ENCODE results near the gene CBY3. TPM values are rescaled to one million over a fixed set of nuclear protein-coding genes. Genes with fewer than 3 reads are reported as not detected.
A peak's percentile ranks its signal among the peaks of the same experiment; 100 is the strongest.
"Not testable (repeated sequence)": the region's sequence is repeated elsewhere in the genome, so short reads cannot be mapped to it uniquely, and the experiment has no call there.

Gene CBY3
- total RNA-seq, 1 donor from 2014 or later, result 1.0 TPM

DNA sequence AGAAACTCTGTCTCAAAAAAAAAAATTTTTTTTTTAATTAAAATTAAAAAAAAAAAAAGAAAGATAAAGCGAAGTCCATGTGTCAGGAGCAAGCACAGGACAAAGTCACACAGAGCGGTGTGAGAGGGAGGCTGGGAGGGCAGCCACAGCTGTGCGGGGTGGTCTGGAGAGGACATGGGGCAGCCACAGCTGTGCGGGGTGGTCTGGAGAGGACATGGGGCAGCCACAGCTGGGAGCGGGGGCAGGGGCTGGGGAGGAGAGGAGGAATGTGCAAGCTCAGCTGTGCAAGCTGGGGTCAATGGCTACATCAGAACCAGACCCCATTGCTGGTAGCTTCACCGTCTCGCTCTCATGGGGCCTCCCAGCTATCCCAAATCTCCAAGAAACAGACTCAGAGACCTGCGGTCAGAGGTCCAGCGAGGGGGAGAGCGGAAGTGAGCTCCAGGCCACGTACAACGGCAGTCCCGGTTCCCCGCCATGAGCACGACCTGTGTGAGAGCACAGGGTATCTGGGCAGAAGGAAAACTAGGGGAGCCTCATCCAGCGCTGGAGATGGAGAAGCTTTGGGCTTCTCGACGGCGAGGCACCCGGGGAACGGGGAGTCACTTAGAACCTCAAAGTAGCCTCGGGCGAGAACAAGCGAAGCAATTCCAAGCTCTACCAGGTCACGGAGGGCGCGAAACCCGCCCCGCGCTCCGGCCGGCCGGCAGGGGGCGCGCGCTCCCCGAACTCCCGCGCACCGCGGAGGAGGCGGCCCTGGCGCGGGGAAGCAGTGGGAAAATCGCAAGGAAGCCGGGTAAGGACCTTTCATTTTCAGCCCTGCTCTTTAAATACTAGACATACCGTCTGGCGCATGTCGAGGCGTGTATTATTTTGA lies 23.3 kb downstream of the CBY3 start:
- H3K4me3 Mint-ChIP-seq, result peak overlapping the region; percentile 82

DNA sequence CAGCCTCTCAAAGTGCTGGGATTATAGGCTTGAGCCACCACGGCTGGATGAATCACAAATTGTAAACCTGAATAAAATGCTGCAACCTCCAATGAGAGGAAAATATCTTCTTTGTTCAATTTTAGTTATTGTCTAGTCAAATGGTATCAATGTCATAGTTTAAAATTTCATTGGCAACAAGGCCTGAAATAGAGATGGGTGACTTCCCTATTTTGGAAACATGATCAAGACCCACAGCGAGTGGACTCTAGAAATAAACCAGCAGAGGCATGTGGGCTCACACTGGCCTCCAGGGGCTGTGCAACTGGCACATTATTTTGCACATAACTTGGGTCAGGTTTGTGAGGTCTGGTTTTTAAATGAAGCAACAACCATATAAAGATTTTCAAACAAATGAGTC lies 27.7 kb downstream of the CBY3 start:
- DNase-seq (ENCODE audit: low spot score); H3K9me3 Mint-ChIP-seq: not testable (repeated sequence)

More for the DNA sequence above, 23.3 kb downstream of the CBY3 start:
- not testable (repeated sequence) for DNase-seq (ENCODE audit: low spot score); H3K27me3 Mint-ChIP-seq (ENCODE audit: insufficient read depth); H3K36me3 Mint-ChIP-seq (ENCODE audit: low read depth); H3K9me3 Mint-ChIP-seq; H3K27ac Mint-ChIP-seq; H3K4me1 Mint-ChIP-seq (ENCODE audit: low read depth)
- intact Hi-C loops (cut with micrococcal nuclease), result loop anchor here (2.0 kb wide), 1 partner anchor 41 kb away; the partner anchor contains the start of gene CANX

DNA sequence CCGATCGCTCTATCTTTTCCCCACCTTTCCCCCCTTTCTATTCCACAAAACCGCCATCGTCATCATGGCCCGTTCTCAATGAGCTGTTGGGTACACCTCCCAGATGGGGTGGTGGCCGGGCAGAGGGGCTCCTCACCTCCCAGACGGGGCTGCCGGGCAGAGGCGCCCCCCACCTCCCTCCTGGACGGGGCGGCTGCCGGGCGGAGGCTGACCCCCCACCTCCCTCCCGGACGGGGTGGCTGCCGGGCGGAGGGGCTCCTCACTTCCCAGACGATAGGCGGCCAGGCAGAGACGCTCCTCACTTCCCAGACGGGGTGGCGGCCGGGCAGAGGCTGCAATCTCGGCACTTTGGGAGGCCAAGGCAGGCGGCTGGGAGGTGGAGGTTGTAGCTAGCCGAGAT lies 30.6 kb downstream of the CBY3 start:
- H3K4me1 Mint-ChIP-seq (ENCODE audit: low read depth); H3K9me3 Mint-ChIP-seq; H3K4me3 Mint-ChIP-seq; intact Hi-C loops (cut with micrococcal nuclease); H3K27ac Mint-ChIP-seq; H3K27me3 Mint-ChIP-seq (ENCODE audit: insufficient read depth); DNase-seq (ENCODE audit: low spot score); H3K36me3 Mint-ChIP-seq (ENCODE audit: low read depth): not testable (repeated sequence)

More for the DNA sequence above, 27.7 kb downstream of the CBY3 start:
- H3K4me1 Mint-ChIP-seq (ENCODE audit: low read depth); H3K27ac Mint-ChIP-seq; H3K27me3 Mint-ChIP-seq (ENCODE audit: insufficient read depth); intact Hi-C loops (cut with micrococcal nuclease); H3K4me3 Mint-ChIP-seq; H3K36me3 Mint-ChIP-seq (ENCODE audit: low read depth): not testable (repeated sequence)

DNA sequence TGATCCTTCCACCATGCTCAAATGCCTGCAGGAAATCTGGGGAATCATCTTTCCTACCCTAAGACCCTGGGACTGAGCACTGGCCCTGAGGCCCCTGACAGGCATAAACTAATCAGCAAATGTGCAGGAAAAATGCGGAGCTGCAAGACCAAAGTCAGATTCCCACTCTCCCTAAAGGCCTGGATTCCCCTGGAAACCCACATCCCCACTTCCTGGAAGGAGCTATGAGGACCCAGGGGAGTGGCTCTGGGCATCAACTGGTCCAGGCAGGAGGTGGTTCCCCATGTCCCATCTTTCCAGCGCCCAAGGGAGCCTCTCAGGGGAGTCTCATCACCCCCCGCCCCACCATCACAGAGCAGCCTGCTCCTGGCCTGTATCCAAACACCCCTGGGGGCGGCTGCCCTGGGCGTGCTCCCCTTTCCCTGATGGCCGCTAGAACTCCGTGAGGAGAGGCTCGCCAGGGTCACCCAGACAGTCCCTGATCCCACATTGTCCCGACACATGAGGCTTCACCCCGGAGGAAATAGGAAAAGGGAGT lies 31.6 kb downstream of the CBY3 start:
- not testable (repeated sequence) for H3K27me3 Mint-ChIP-seq (ENCODE audit: insufficient read depth); H3K4me1 Mint-ChIP-seq (ENCODE audit: low read depth)

DNA sequence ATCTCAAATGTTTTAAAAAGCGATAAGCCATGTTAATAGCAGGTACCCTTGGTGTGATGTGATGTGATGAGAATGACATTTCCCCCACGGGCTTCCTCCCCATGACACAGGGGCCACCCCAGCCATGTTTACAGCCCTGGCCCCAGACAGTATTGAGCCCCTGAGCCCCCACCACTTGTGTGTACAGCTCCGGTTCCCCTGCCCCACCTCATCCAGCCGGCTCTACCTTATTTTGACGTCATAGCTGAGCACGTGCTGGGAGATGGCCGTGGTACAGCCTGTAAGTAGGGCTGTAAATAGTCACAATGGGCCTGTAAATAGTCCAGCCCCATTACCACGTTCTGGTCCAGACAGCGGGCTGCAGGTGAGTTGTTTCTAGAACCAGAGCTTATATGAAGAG lies 32.4 kb downstream of the CBY3 start:
- Mint-ChIP-seq H3K27me3 (ENCODE audit: insufficient read depth) (no peaks in the 10 kb centered on the region), H3K4me3 (no peak overlapping the region), H3K27ac (no peak overlapping the region), H3K36me3 (ENCODE audit: low read depth) (no peaks in the 10 kb centered on the region), H3K9me3 (no peaks in the 10 kb centered on the region), H3K4me1 (ENCODE audit: low read depth) (no peaks in the 10 kb centered on the region)
- no peak for DNase-seq (ENCODE audit: low spot score)
- intact Hi-C loops (cut with micrococcal nuclease), result no loop called here

More for the DNA sequence above, 31.6 kb downstream of the CBY3 start:
- intact Hi-C loops (cut with micrococcal nuclease); DNase-seq (ENCODE audit: low spot score); H3K4me3 Mint-ChIP-seq; H3K9me3 Mint-ChIP-seq; H3K36me3 Mint-ChIP-seq (ENCODE audit: low read depth); H3K27ac Mint-ChIP-seq: not testable (repeated sequence)

DNA sequence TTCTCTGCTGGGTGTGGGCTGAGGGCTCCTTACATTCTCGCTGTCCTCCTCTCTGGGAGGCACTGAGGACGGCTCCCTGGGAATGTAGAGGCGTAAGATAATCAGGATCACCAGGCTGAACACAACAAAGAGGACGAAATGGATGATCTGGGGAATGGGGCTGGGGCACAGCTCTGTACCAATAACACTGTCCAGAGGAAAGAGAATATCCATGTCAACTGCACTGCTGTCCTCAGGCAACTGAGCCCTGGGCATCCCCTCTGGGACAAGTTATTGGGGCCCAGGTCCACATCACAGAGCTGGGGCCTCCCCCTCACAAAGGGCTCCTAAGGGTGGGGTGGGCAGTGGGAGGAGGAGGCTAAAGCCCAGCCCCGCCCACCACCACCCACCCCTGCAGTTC lies 36.1 kb downstream of the CBY3 start:
- H3K4me1 Mint-ChIP-seq (ENCODE audit: low read depth); intact Hi-C loops (cut with micrococcal nuclease): not testable (repeated sequence)

DNA sequence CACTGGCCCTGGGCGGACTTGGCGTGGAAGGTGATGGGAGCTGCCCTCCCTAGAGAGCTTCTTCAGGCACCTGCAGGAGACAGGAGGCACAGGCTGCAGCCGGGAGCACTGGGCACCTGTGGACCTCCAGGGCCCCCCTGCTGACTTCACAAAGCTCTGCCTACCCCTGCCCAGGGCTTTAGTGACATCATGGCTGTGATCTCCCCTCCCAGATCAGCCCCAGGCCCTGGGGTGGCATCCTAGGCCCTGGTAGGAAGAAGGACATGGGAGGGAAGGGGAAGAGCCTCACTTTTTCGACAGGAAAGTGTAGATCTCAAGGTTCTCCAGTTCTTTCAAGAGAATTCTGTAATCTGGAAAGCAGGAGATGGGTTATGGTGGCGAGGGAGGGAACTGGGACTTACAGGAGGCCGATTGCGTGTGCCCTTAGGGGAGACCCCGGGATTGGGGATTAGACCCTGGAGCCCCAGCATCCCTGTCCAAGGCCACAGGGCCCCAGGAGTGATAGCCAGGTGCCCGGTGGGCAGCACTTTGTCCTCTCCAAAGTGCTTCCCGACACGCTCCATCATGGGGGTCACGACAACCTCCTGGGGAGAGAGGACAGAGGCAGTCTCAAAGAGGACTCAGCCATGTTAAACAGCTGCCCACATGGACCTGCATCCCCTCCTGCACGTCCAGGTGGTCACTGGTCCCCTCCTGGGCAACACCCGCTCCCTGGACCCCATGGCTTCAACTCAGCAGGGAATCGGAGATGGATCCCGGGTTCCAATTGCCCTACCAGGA lies 37.5 kb downstream of the CBY3 start:
- H3K27me3 Mint-ChIP-seq (ENCODE audit: insufficient read depth); intact Hi-C loops (cut with micrococcal nuclease); H3K9me3 Mint-ChIP-seq; H3K4me3 Mint-ChIP-seq; H3K4me1 Mint-ChIP-seq (ENCODE audit: low read depth); DNase-seq (ENCODE audit: low spot score); H3K27ac Mint-ChIP-seq; H3K36me3 Mint-ChIP-seq (ENCODE audit: low read depth): not testable (repeated sequence)

More for the DNA sequence above, 36.1 kb downstream of the CBY3 start:
- not testable (repeated sequence) for DNase-seq (ENCODE audit: low spot score); H3K27ac Mint-ChIP-seq; H3K36me3 Mint-ChIP-seq (ENCODE audit: low read depth); H3K9me3 Mint-ChIP-seq; H3K27me3 Mint-ChIP-seq (ENCODE audit: insufficient read depth); H3K4me3 Mint-ChIP-seq

DNA sequence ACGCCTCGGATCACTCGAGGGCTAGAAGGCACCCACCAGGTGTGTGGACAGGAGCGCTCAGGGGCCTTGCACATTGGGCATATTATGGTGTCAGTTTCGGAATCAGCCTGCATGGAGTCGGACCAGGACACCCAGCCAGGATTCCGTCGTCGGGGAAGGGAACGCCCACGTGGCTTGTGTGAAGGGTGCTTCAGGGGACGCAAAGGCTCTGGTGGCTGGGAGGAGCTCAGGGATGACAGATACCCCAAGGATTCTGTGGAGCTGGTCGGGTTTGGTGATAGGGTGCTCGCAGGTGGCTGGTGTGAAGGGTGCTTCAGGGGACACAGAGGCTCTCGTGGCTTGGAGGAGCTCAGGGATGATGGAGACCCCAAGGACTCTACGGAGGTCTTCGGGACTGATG lies 38.2 kb downstream of the CBY3 start:
- H3K27ac Mint-ChIP-seq; H3K4me1 Mint-ChIP-seq (ENCODE audit: low read depth); H3K36me3 Mint-ChIP-seq (ENCODE audit: low read depth); H3K9me3 Mint-ChIP-seq; DNase-seq (ENCODE audit: low spot score); intact Hi-C loops (cut with micrococcal nuclease); H3K4me3 Mint-ChIP-seq; H3K27me3 Mint-ChIP-seq (ENCODE audit: insufficient read depth): not testable (repeated sequence)

DNA sequence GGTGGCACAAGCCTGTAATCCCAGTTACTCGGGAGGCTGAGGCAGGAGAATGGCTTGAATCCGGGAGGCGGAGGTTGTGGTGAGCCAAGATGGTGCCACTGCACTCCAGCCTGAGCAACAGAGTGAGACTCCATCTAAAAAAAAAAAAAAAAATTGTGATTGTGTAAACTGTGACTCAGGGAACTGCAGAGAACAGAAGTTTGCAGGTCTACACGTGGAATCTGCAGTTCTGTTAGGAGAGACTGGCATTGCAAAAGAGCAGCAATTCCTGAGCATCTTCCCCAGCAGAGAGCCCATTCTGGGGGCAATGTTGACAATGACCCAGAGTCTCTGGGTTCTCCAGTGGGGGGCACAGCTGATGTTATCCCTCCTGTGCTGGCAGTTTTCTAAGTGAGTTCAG lies 39.1 kb downstream of the CBY3 start:
- H3K27ac Mint-ChIP-seq; H3K4me1 Mint-ChIP-seq (ENCODE audit: low read depth); intact Hi-C loops (cut with micrococcal nuclease); H3K4me3 Mint-ChIP-seq; DNase-seq (ENCODE audit: low spot score); H3K27me3 Mint-ChIP-seq (ENCODE audit: insufficient read depth); H3K9me3 Mint-ChIP-seq; H3K36me3 Mint-ChIP-seq (ENCODE audit: low read depth): not testable (repeated sequence)

DNA sequence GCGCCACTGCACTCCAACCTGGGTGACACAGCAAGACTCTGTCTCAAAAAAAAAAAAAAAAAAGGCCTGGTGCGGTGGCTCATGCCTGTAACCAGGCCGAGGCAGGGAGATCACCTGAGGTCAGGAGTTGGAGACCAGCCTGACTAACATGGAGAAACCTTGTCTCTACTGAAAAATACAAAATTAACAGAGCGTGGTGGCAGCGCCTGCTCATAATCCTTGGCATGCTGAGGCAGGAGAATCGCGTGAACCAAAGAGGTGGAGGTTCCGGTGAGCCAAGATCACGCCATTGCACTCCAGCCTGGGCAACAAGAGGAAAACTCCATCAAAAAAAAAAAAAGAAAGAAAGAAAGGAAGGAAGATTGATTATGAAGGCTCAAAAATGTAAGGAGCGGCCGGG lies 41.5 kb downstream of the CBY3 start:
- H3K4me3 Mint-ChIP-seq; H3K27ac Mint-ChIP-seq; DNase-seq (ENCODE audit: low spot score); H3K4me1 Mint-ChIP-seq (ENCODE audit: low read depth); intact Hi-C loops (cut with micrococcal nuclease); H3K27me3 Mint-ChIP-seq (ENCODE audit: insufficient read depth); H3K9me3 Mint-ChIP-seq; H3K36me3 Mint-ChIP-seq (ENCODE audit: low read depth): not testable (repeated sequence)

DNA sequence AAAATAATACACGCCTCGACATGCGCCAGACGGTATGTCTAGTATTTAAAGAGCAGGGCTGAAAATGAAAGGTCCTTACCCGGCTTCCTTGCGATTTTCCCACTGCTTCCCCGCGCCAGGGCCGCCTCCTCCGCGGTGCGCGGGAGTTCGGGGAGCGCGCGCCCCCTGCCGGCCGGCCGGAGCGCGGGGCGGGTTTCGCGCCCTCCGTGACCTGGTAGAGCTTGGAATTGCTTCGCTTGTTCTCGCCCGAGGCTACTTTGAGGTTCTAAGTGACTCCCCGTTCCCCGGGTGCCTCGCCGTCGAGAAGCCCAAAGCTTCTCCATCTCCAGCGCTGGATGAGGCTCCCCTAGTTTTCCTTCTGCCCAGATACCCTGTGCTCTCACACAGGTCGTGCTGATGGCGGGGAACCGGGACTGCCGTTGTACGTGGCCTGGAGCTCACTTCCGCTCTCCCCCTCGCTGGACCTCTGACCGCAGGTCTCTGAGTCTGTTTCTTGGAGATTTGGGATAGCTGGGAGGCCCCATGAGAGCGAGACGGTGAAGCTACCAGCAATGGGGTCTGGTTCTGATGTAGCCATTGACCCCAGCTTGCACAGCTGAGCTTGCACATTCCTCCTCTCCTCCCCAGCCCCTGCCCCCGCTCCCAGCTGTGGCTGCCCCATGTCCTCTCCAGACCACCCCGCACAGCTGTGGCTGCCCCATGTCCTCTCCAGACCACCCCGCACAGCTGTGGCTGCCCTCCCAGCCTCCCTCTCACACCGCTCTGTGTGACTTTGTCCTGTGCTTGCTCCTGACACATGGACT lies 46.3 kb downstream of the CBY3 start:
- DNase-seq (ENCODE audit: low spot score); H3K27me3 Mint-ChIP-seq (ENCODE audit: insufficient read depth); H3K9me3 Mint-ChIP-seq; H3K4me1 Mint-ChIP-seq (ENCODE audit: low read depth); H3K27ac Mint-ChIP-seq; H3K36me3 Mint-ChIP-seq (ENCODE audit: low read depth); H3K4me3 Mint-ChIP-seq; intact Hi-C loops (cut with micrococcal nuclease): not testable (repeated sequence)

DNA sequence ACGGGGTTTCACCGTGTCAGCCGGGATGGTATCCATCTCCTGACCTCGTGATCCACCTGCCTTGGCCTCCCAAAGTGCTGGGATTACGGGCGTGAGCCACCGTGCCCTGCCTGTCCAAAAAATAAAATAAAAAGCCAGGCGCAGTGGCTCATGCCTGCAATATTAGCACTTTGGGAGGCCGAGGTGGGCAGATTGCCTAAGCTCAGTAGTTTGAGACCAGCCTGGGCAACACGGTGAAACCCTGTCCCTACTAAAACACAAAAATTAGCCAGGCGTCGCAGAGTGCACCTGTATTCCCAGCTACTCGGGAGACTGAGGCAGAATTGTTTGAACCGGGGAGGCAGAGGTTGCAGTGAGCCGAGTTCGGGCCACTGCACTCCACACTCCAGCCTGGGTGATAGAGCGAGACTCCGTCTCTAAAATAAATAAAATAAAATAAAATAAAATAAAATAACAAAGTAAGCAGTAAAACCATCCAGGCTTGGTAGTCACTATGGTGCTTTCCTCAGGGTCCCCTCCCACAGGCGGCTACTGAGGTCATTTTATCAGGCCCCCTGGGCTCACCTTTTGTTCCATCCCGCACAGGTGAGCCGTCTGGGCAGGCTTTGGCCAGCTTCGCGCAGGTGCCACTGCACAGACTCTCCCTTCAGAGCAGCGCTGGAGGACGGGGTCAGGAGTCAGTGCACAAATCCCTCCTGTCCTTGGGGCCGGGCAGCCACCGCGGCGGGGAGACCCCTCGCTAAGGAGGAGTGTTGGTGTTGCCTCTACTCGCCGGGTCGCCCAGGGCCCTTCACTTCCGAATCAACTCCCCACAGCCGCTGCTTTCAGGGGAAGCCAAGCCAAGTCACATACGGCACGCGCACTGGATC lies 47.1 kb downstream of the CBY3 start:
- H3K4me1 Mint-ChIP-seq (ENCODE audit: low read depth); H3K27me3 Mint-ChIP-seq (ENCODE audit: insufficient read depth); H3K9me3 Mint-ChIP-seq; H3K27ac Mint-ChIP-seq; intact Hi-C loops (cut with micrococcal nuclease); H3K36me3 Mint-ChIP-seq (ENCODE audit: low read depth); DNase-seq (ENCODE audit: low spot score): not testable (repeated sequence)
- peak overlapping the region; percentile 53 for H3K4me3 Mint-ChIP-seq

Data from activated T-helper 1 cell treated with anti-CD3 and anti-CD28 coated beads, Interleukin-12 subunit alpha, Interleukin-12 subunit beta, Interleukin-2, Interleukin-4 antibody, amounts not matched to agents 30 ng/mL and 10 ng/mL and 1 ng/mL, durations not matched to agents 14 hours and 24 hours and 36 hours (primary cell).